ENCODE measurements around the gene SIGLEC7. TPM values are rescaled to one million over a fixed set of nuclear protein-coding genes. Genes with fewer than 3 reads are reported as not detected.

The SIGLEC7 gene
- total RNA-seq, 4 donors from 2014 or later: 1.9 to 10.7 (median 6.3) TPM

- ATAC-seq (ENCODE audit: low FRiP score) (no peak), DNase-seq (ENCODE audit: low spot score) (no peak)
- TF ChIP-seq CTCF (IDR thresholded peaks at IDR 0.05): no peak
These were observed 18.3 kb upstream of the SIGLEC7 start for GRCh38 chr19:51123802-51124201.

- DNase-seq (ENCODE audit: low spot score): no peak
- TF ChIP-seq CTCF (IDR thresholded peaks at IDR 0.05): no peak
- ATAC-seq (ENCODE audit: low FRiP score): no peak
These were observed 17.9 kb upstream of the SIGLEC7 start for GRCh38 chr19:51124216-51124615.

DNA sequence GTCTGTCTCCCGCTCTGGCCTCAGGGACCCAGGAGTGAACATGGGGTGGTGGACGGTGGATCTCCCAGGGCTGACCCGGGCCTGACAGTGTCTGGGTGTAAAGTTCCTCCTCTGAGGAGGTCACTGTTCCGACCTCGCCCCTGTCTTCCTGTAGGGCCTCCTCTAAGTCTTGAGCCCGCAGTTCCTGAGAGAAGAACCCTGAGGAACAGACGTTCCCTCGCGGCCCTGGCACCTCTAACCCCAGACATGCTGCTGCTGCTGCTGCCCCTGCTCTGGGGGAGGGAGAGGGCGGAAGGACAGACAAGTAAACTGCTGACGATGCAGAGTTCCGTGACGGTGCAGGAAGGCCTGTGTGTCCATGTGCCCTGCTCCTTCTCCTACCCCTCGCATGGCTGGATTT is 17.4 kb upstream of the SIGLEC7 start, which contains the start of gene SIGLEC9:
Gene SIGLEC9 (plus strand): TSS at position 178 of the 400 bp plus-strand sequence. CDS start 69 bp downstream, at position 247.
- TF ChIP-seq CTCF (IDR thresholded peaks at IDR 0.05): no peak
- ATAC-seq (ENCODE audit: low FRiP score) (no peak), DNase-seq (ENCODE audit: low spot score) (no peak)

DNA sequence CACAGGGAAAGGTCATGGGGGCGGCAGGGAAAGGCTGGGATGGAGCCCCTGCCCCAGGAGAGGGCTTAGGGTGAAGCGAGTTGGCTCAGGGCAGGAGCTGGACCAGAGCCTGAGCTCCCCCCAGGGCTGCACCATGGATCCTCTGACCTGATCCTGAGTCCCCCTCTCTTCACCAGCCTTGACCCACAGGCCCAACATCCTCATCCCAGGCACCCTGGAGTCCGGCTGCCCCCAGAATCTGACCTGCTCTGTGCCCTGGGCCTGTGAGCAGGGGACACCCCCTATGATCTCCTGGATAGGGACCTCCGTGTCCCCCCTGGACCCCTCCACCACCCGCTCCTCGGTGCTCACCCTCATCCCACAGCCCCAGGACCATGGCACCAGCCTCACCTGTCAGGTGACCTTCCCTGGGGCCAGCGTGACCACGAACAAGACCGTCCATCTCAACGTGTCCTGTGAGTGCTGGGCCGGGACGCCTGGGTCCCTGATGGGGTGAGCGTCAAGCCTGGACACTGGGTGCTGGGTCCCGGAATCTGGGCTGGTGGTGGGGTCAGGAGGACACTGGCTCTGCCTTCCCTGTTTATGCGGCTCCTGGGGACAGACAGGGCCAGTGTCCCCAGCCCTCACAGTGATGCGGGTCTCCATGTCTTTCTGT is 16.6 kb upstream of the SIGLEC7 start:
- ATAC-seq (ENCODE audit: low FRiP score) (no peak), DNase-seq (ENCODE audit: low spot score) (no peak)
- no peak for TF ChIP-seq CTCF (IDR thresholded peaks at IDR 0.05)

GRCh38 chr19:51127032-51127431 is 15.1 kb upstream of the SIGLEC7 start:
- DNase-seq (ENCODE audit: low spot score) (no peak), ATAC-seq (ENCODE audit: low FRiP score) (no peak)
- no peak for TF ChIP-seq CTCF (IDR thresholded peaks at IDR 0.05)

DNA sequence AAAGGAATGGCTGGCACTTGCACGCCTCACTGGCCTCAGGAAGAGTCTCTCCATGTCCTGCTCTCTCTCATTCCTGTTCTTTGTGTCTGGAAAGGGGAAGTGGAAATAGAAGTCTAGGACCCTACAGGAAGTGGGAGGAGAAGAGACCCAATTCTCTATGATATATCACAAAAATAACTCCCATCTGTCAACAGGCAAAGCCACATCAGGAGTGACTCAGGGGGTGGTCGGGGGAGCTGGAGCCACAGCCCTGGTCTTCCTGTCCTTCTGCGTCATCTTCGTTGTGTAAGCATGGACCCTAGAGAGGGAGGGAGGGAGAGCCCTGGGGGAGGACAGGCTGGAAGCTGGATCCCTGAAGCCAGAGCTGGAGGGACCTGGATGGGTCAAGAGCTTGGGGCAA is 14.3 kb upstream of the SIGLEC7 start:
- no peak for DNase-seq (ENCODE audit: low spot score)
- ATAC-seq (ENCODE audit: low FRiP score): no peak
- no peak for TF ChIP-seq CTCF (IDR thresholded peaks at IDR 0.05)

DNA sequence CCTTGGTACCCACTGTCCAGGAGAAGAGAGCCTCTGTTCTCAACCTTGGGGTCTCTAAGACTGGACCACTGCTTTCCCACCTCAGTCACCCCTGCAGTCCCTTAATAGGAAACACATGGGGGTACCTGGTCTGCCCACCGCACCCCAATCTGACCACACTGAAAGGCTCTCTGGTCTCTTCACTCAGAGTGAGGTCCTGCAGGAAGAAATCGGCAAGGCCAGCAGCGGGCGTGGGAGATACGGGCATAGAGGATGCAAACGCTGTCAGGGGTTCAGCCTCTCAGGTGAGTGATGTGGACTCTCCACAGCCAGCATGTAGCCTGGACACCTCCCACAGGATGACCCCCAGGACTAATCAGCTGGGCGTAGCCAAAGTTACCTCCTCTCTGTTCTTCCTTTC is 13.9 kb upstream of the SIGLEC7 start:
- DNase-seq (ENCODE audit: low spot score) (no peak), ATAC-seq (ENCODE audit: low FRiP score) (no peak)
- no peak for TF ChIP-seq CTCF (IDR thresholded peaks at IDR 0.05)

Data from omental fat pad (tissue), 4 donors.